PFSK-1 (cell line): Measurements from ENCODE around the gene CSF2.

Experiments used
- POLR2AphosphoS5 ChIP-seq: IDR thresholded peaks from 2 replicates; pipeline ENCODE4 v1.6.1; 2012; ENCODE audit warnings: low read depth, mild to moderate bottlenecking, control low read depth, low read length, moderate library complexity
- SIN3A ChIP-seq: IDR thresholded peaks from 2 replicates; pipeline ENCODE4 v1.6.1; 2012; ENCODE audit warnings: mild to moderate bottlenecking, low read length, moderate library complexity, borderline replicate concordance; ENCODE audit not compliant: insufficient read depth
- TAF1 ChIP-seq: IDR thresholded peaks from 2 replicates; pipeline ENCODE4 v1.6.1; 2012; ENCODE audit warnings: low read length, control low read depth, borderline replicate concordance; ENCODE audit not compliant: insufficient read depth
- TF ChIP-seq, protein P1 (sequence below), 2 experiments: IDR thresholded peaks; 2 replicates each; pipeline versions ENCODE4 v1.6.1 to v1.8.0; 2011 to 2012; ENCODE audit warnings: low read depth in 2 of 2, low read length in 2 of 2, control low read depth in 1 of 2, inconsistent platforms in 1 of 2, mild to moderate bottlenecking in 1 of 2, moderate library complexity in 1 of 2; ENCODE audit not compliant: insufficient read depth in 1 of 2

DNA sequence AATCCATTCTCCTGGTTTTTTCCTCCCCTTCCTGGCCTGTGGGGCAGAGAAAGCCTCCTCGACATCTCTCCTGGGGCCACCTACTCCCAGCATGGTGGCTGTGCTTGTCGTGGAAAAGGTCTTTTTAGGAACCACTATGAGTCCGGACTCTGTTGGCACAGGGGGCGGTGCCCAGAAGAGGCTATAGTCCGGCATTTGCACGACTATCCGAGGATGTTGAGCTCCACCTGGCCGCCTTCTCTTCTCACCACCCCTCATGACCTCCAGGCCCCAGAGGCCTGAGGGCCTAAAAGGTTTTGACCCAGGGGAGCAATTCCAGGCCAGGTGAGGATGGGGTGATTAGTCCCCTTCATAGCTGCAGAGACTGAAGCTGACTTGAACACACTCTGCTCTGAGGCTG lies 14.1 kb downstream of the CSF2 start:
- TF ChIP-seq, protein P1, sequence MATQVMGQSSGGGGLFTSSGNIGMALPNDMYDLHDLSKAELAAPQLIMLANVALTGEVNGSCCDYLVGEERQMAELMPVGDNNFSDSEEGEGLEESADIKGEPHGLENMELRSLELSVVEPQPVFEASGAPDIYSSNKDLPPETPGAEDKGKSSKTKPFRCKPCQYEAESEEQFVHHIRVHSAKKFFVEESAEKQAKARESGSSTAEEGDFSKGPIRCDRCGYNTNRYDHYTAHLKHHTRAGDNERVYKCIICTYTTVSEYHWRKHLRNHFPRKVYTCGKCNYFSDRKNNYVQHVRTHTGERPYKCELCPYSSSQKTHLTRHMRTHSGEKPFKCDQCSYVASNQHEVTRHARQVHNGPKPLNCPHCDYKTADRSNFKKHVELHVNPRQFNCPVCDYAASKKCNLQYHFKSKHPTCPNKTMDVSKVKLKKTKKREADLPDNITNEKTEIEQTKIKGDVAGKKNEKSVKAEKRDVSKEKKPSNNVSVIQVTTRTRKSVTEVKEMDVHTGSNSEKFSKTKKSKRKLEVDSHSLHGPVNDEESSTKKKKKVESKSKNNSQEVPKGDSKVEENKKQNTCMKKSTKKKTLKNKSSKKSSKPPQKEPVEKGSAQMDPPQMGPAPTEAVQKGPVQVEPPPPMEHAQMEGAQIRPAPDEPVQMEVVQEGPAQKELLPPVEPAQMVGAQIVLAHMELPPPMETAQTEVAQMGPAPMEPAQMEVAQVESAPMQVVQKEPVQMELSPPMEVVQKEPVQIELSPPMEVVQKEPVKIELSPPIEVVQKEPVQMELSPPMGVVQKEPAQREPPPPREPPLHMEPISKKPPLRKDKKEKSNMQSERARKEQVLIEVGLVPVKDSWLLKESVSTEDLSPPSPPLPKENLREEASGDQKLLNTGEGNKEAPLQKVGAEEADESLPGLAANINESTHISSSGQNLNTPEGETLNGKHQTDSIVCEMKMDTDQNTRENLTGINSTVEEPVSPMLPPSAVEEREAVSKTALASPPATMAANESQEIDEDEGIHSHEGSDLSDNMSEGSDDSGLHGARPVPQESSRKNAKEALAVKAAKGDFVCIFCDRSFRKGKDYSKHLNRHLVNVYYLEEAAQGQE (IDR thresholded peaks at IDR 0.05; ENCODE audit: insufficient read depth in 1 of 2, low read depth in 2 of 2, low read length in 2 of 2) = no peak
- TF ChIP-seq SIN3A (no peak), POLR2AphosphoS5 (no peak), TAF1 (no peak)
